Activated CD4-positive, CD25-positive, alpha-beta regulatory T cell treated with anti-CD3 and anti-CD28 coated beads, Interleukin-2, amount 50 U/mL, for 24 hours (primary cell): ENCODE measurements around the gene NUP98.

Experiments used
- ATAC-seq, 2 donors: fragments of 150-1000 bp; cut with Tn5 transposase; one replicate each; pipeline ENCODE4 v1.10.0; 2021; ENCODE audit warnings: mild to moderate bottlenecking in 1 of 2, moderate library complexity in 1 of 2

The NUP98 gene

DNA sequence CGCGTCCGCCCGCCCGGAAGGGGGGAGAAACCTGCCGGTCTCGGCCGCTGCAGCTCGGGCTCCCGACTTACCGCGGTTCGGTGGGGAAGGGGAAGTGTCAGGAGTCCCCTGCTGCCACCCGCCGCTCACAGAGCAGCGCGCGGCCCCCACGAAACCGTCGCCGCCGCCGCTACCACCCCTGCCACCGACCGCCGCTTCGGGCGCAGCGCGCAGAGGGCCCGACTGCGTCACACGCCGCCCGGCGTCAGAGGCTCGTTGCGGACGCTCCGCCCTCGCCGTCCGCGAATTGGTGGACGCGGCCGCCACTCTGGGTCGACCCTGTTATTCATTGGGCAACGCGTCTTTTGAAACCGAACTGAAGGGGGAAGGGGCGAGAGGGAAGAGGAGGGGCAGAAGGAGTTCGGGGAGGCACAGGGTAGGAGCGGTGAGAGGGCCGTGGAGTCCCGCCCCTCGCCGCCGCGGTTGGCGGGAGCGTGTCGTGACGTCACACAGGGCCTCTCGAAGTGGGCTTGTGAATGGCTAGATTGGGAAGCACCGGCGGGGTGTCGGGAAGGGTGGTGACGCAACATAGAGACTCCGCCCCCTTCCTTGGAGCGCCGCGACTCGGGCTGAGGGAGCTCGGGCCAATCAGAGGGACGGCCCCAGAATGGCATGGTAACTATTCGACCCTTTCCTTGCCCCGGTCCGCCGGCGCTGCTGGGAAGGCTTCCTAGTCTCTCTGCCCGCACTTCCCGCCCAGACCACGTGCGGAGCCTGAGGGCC, at the start of gene NUP98:
NUP98 (minus strand) TSS at position 226 of the 762 bp plus-strand sequence. CDS start 15,437 bp downstream, outside the sequence.
- peak; percentile 95 to 97 for ATAC-seq

GRCh38 chr11:3845670-3846069, 48.3 kb upstream of the NUP98 start:
- no peak for ATAC-seq

DNA sequence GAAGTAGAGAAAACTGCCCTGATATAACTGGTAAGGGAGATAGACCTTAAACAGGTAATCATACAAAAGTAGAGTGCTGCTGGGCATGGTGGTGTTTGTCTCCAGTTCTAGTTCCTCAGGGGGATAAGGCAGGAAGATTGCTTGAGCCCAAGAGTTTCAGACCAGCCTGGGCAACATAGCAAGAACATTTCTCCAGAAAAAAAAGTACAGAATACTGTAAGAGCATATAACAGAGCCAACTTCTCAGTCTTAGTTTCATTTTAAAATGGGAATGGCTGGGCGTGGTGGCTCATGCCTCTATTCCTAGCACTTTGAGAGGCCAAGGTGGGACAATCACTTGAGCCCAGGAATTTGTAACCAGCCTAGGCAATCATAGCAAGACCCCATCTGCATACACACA, 47.9 kb upstream of the NUP98 start:
- no peak for ATAC-seq

- ATAC-seq = no peak
These were observed 46.0 kb upstream of the NUP98 start for GRCh38 chr11:3843326-3843725.

DNA sequence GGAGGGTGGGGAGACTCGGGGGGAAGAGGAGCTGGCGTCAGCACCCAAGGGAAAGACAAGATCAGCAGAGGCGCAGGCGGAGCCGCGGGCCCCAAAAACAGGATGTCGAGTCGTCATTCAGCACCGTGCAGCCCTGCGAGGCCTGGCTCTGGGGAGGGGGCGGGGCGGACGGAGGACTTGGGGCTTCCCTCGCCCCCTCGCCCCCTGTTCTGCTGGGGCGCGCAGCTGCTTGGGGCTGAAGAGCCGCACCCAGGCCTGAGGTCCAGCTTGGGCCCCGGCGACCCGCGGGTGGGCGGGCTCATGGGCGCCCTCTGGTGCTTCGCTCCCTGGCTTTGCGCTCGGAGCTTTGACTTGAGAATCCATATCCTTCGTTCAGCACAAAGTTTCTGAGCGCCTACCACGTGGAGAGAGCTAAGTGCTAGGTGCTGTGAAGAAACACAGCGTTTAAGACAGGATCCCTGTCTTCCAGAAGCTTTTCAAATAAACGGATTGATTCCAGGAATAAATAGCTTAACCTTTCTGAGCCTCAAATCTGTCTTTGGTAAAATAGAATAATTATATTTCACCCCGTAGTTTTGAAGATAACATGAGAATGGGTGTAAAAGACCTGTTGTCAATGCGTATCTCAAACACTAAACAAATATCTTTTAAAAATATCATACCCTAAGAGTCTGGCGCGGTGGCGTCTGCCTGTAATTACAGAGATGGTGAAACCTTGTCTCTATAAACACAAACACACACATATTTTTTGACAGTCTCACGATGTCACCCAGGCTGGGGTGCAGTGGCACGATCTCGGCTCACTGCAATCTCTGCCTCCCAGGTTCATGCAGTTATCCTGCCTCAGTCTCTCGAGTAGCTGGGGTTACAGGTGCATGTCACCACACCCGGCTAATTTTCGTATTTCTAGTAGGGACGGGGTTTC, 44.3 kb upstream of the NUP98 start:
- ATAC-seq = peak in 1 of 2 donors; percentile 24

GRCh38 chr11:3840870-3841425, 43.6 kb upstream of the NUP98 start, which contains the start of gene RHOG:
TSS of gene RHOG (minus strand) at chr11:3840959. CDS start at chr11:3828138, 12,821 bp downstream.
- ATAC-seq = peak; percentile 86 to 88

DNA sequence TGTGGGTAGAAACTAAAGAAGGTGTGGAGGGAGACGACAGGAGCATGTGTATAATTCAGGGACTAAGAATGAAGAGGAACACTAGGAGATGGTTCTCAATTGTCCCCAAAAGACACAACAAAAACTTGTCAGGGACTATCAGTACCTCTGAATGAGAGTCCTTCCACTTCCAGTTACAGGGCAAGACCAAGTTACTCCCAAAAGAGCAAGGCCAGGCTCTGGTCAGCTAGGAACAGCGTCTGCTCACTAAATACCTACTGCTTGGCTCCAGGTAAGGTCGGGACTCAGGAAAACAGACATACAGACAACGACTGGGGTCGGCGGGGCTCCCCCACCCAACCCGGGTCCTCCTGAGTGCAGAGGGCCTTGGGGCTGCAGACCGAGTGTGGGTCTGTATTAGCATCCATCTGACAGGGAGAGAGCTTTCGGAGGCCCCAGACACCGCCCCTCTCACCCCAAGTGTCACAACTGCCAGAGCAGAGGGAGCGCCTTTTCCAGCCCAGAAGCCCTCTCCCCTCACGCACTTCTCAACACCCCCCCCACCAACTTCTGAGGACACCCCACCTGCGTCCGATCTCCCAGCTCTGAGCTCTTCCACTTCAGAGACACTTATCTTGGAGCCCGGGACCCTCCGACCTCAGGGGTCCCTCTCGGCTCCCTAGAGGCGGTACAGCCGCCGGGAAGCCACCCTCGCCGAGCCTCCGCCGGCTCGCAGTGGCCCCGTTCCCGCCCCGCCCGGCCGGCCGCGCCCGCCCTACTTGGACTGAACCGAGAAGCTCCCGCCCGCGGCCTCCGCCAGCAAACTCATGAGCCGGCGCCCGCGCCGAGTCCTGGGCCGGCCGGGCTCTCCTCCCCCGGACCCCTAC, 42.9 kb upstream of the NUP98 start:
- no peak for ATAC-seq

DNA sequence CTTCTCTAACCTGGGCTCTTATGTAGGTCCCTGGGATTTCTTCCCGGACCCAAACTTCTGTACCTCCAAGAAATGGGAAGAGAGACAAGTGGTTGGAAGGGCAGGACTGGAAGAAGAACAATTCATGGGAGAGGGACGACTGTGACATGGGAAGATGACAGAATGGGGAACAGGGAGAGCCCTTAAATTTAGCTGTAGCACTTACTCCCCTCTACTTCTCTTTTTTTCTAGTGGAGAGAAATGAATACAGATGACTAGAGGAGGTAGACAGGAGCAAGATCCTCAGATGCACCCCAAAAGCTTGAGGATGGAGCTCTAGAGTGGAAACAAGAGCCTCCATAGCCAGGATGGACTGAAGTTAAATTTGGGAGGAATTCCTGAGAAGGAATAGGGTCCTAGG, 41.1 kb upstream of the NUP98 start:
- no peak for ATAC-seq

DNA sequence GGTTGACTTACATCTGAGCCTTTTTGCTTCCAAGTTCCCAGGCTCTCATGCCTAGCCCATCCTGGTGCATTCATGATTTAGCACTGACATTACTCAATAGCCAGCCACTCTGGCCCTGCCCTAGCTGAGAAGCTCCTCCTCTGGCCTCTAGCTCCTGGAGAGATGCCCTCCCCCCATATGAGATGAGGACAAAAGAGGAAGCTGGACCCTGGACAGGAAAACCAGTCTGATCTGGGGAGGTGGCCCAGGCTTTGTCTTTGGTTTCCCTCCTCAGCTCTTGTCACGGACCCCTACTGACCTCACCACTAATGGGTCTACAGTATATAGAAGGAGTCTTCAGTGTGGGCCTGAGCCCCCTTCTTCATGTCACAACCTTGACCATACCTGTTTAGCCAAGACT, 40.4 kb upstream of the NUP98 start:
- no peak for ATAC-seq

GRCh38 chr11:3836903-3837302, 39.5 kb upstream of the NUP98 start:
- ATAC-seq = no peak

DNA sequence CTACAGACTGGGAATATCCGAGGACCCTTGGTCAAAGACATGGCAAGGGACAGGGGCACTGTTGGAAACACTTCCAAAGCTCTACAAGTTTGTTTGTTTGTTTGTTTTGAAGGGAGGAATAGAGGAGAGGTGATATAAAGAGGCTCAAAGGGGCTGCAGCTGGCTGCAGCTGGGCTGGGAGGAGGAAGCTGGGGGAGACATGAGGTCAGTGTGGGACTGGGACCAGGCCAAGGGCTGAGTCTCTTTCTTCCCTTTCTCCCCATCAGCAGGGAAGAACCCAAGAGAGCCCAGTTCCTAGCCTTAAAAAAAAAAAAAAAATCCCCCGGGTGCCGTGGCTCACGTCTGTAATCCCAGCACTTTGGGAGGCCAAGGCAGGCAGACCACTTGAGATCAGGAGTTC, 38.4 kb upstream of the NUP98 start:
- ATAC-seq = no peak

DNA sequence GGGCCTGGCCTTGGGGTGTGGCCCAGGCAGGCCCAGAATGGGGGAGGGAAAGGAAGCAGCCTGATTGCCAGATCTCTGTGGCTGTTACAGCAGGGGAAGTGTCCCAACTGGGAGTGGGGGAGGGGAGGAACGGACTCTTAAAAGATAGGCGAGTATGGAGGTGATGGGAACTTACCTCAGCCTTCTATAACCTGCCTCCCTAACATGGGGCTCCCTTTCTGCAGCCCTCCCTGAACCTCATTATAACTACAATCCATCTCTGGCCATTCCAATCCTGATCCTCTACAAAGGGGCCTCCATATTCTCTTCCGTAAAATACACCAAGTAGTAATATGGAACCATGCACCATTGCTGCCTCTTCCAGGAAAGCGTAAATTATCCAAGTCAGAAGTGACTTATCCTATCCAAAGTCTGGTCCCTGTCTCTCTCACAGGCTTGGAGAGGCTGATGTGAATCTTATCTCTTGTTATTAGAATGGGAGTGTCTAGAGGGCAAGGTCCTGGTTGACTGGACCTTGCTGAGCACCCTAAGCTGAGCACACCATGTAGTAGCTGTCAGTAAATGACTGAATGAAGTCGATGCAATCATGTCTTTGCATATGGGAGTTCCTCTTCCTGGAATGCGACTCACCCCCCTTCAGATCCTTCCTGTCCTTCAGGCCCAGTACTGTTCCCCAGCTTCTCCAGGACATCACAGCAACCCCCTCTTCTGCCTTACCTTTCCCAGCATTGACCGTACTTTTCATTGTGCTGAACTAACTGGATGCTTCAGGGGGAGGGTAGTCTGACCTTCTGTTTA, 37.5 kb upstream of the NUP98 start:
- ATAC-seq = no peak

- ATAC-seq = no peak
These were observed 37.0 kb upstream of the NUP98 start for GRCh38 chr11:3834349-3834663.

DNA sequence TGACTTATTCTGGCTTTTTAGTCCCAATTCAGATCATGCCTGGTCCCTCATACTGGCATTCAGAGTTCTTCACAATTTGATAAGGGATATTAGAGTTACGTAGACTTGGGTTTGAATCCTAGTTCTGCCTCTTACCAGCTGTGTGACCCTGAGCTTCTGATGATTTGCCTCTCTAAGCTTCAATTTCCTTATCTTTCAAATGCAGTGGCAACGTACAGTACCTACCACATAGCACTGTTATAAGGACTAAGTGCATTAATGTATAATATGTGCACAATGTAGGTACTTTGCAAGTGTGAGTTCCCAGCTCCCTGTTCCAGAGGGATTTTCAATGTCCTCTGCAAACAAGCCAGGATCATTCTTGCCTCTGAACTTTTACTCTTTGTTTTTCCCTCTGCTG, 36.1 kb upstream of the NUP98 start:
- ATAC-seq = no peak

- no peak for ATAC-seq
These were observed 35.5 kb upstream of the NUP98 start for GRCh38 chr11:3832816-3833215.

DNA sequence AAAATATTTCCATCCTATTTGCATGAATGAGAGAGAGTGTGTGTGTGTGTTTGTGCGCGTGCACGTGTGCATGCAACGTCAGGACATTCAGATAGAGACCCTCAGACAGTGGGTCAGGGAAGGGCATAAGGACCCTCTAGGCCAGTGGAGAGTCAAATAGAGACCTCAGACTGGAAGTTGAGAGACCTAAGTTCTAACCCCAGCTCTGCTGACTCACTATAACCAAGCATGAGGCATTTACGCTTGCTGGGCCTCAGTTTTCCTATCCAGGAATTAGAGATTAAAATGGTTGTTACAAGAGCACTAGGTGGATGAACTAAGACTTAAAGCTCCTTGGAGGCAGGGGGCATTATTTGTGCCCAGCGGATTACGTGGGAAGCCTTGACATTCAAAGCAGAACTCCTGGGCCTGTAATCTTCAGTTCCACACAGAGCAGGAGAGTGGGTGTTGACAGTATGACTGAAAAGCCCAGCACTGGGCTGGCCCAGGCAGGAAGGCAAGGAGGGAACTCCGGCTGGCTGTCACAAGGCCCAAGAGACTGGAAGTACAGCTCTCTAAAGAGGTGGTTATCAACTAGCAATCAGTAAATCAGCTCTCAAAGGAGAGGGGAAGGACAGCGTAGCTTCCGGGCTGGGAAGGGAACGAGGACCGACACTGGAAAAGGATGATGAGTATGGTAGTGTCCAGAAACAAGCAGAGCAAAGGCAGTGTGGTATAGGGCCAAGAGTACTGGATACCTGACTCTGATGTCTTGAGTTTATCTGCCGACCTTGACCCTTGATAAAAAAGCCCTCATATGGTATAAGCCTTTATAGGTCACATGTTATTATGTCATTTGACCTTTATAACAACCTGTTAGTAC, 34.3 kb upstream of the NUP98 start:
- ATAC-seq = peak; percentile 58 to 63

- ATAC-seq = no peak
These were observed 33.4 kb upstream of the NUP98 start for GRCh38 chr11:3830730-3831129.

GRCh38 chr11:3830088-3830487, 32.7 kb upstream of the NUP98 start:
- ATAC-seq = no peak

DNA sequence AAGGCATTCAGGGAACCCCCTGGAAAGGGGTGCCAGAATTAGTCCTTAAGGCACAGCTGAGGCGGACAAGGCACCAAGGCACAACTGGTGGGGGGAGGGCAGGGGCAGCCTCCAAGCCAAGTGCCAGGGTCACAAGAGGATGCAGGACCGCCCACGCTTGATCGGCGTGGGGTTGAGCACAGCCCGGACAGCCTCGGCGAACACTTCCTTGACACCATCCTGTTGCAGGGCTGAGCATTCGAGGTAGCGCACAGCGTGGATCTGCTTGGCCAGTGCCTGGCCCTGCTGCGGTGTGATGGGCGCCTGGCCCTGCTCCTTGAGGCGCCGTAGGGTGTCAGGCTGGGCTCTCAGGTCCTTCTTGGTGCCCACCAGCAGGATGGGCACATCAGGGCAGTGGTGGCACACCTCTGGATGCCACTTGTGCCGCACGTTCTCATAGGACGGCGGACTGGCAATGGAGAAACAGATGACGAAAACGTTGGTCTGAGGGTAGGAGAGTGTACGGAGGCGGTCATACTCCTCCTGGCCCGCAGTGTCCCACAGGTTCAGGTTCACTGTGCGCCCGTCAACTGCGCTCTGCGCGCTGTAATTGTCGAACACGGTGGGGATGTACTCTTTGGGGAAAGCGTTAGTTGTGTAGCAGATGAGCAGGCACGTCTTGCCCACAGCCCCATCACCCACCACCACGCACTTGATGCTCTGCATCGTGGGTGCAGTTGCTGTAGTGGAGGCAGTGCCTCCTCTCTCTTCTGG, 30.3 kb upstream of the NUP98 start:
- ATAC-seq = no peak

- ATAC-seq = no peak
These were observed 29.4 kb upstream of the NUP98 start for GRCh38 chr11:3826721-3827120.
